HEK293 (cell line): ENCODE data around the gene FXYD6.

Experiments
- CTCF ChIA-PET: fragments of 350-600 bp; formaldehyde crosslinking; extraction: SDS; loops from one replicate; lab custom pipeline; 2021; ENCODE audit warnings: antibody characterized with exemption; lab: Yijun Ruan, JAX
- POLR2A ChIA-PET: fragments of 300-600 bp; formaldehyde crosslinking; extraction: SDS; loops from one replicate; lab custom pipeline; 2020; ENCODE audit warnings: antibody characterized with exemption, inconsistent platforms; lab: Yijun Ruan, JAX
- H3K27ac ChIP-seq: fragments of 200-500 bp; sonication (Bioruptor generic); 2 replicates; pipeline ENCODE4 v1.5.1; 2014; ENCODE audit warnings: low read depth, low read length, control low read depth, inconsistent platforms; ENCODE audit errors: extremely low read depth
- H3K36me3 ChIP-seq, 2 experiments: fragments of 200-500 bp in 1 of 2; sonication (Bioruptor generic) in 1 of 2; 1 replicate in 1 of 2; 2 replicates in 1 of 2; pipeline ENCODE4 v1.5.1; 2014 to 2017; ENCODE audit warnings: inconsistent platforms in 2 of 2, low read length in 2 of 2; ENCODE audit not compliant: control insufficient read depth in 2 of 2, insufficient read depth in 1 of 2
- H3K4me1 ChIP-seq: fragments of 200-500 bp; sonication (Bioruptor generic); 2 replicates; pipeline ENCODE4 v1.5.1; 2014; ENCODE audit warnings: mild to moderate bottlenecking, low read length, inconsistent platforms; ENCODE audit not compliant: control insufficient read depth, insufficient read depth
- H3K4me3 ChIP-seq: 2 replicates; pipeline ENCODE4 v1.5.1; 2011; ENCODE audit warnings: low read depth, mild to moderate bottlenecking, control low read depth, low read length, moderate library complexity
- H3K9me3 ChIP-seq: fragments of 200-500 bp; sonication (Bioruptor generic); 2 replicates; pipeline ENCODE4 v1.5.1; 2014; ENCODE audit warnings: low read depth, low read length, inconsistent platforms; ENCODE audit not compliant: control insufficient read depth, insufficient read depth
- FEZF1 ChIP-seq: fragments of 450-650 bp; formaldehyde crosslinking; IDR thresholded peaks from 2 replicates; pipeline ENCODE4 v1.5.1; 2016; ENCODE audit warnings: missing biosample characterization, missing genetic modification characterization
- HOXA7 ChIP-seq: sonication (generic); formaldehyde crosslinking; IDR thresholded peaks from 2 replicates; pipeline ENCODE4 v1.8.1; 2022; ENCODE audit warnings: missing genetic modification reagents, borderline replicate concordance
- OSR2 ChIP-seq: fragments of 450-650 bp; formaldehyde crosslinking; IDR thresholded peaks from 2 replicates; pipeline ENCODE4 v1.5.1; 2016; ENCODE audit warnings: missing biosample characterization, missing genetic modification characterization
- TCF7L2 ChIP-seq: IDR thresholded peaks from 2 replicates; pipeline ENCODE4 v1.6.1; 2011; ENCODE audit warnings: low read depth, mild to moderate bottlenecking, inconsistent platforms, low read length, moderate library complexity, borderline replicate concordance
- ZNF112 ChIP-seq: fragments of 450-650 bp; formaldehyde crosslinking; IDR thresholded peaks from 2 replicates; pipeline ENCODE4 v1.5.0; 2017; ENCODE audit warnings: missing biosample characterization, missing genetic modification characterization
- ZNF132 ChIP-seq: fragments of 450-650 bp; formaldehyde crosslinking; IDR thresholded peaks from 2 replicates; pipeline ENCODE4 v1.5.1; 2017; ENCODE audit warnings: missing biosample characterization, missing genetic modification characterization, borderline replicate concordance
- ZNF133 ChIP-seq: fragments of 450-650 bp; formaldehyde crosslinking; IDR thresholded peaks from 2 replicates; pipeline ENCODE4 v1.5.1; 2016; ENCODE audit warnings: missing biosample characterization, missing genetic modification characterization
- ZNF2 ChIP-seq: fragments of 450-650 bp; formaldehyde crosslinking; IDR thresholded peaks from 2 replicates; pipeline ENCODE4 v1.5.1; 2016; ENCODE audit warnings: missing biosample characterization, missing genetic modification characterization
- ZNF221 ChIP-seq: fragments of 450-650 bp; formaldehyde crosslinking; IDR thresholded peaks from 2 replicates; pipeline ENCODE4 v1.5.1; 2017; ENCODE audit warnings: missing biosample characterization, missing genetic modification characterization, borderline replicate concordance
- ZNF266 ChIP-seq: fragments of 450-650 bp; formaldehyde crosslinking; IDR thresholded peaks from 2 replicates; pipeline ENCODE4 v1.5.1; 2016; ENCODE audit warnings: missing biosample characterization, missing genetic modification characterization, low read depth
- ZNF416 ChIP-seq: fragments of 450-650 bp; formaldehyde crosslinking; IDR thresholded peaks from 2 replicates; pipeline ENCODE4 v1.5.1; 2016; ENCODE audit warnings: missing biosample characterization, missing genetic modification characterization
- ZNF549 ChIP-seq: fragments of 450-650 bp; IDR thresholded peaks from 2 replicates; pipeline ENCODE4 v1.5.1; 2018; ENCODE audit warnings: missing biosample characterization, missing genetic modification characterization, mild to moderate bottlenecking, inconsistent platforms, moderate library complexity
- ZNF560 ChIP-seq: fragments of 450-650 bp; formaldehyde crosslinking; IDR thresholded peaks from 2 replicates; pipeline ENCODE4 v1.5.1; 2017; ENCODE audit warnings: missing biosample characterization, missing genetic modification characterization, borderline replicate concordance
- ZNF571 ChIP-seq: fragments of 450-650 bp; formaldehyde crosslinking; IDR thresholded peaks from 2 replicates; pipeline ENCODE4 v1.5.0; 2017; ENCODE audit warnings: missing biosample characterization, missing genetic modification characterization
- ZNF623 ChIP-seq: fragments of 450-650 bp; formaldehyde crosslinking; IDR thresholded peaks from 2 replicates; pipeline ENCODE4 v1.5.1; 2016; ENCODE audit warnings: missing biosample characterization, missing genetic modification characterization
- ZNF768 ChIP-seq: fragments of 450-650 bp; formaldehyde crosslinking; IDR thresholded peaks from 2 replicates; pipeline ENCODE4 v1.5.1; 2018; ENCODE audit warnings: missing biosample characterization, mild to moderate bottlenecking, missing genetic modification characterization
- ZSCAN16 ChIP-seq: fragments of 450-650 bp; formaldehyde crosslinking; IDR thresholded peaks from 2 replicates; pipeline ENCODE4 v1.5.1; 2016; ENCODE audit warnings: missing biosample characterization, missing genetic modification characterization
- TF ChIP-seq, protein P1 (sequence below): fragments of 450-650 bp; formaldehyde crosslinking; IDR thresholded peaks from 2 replicates; pipeline ENCODE4 v1.5.1; 2017; ENCODE audit warnings: missing biosample characterization, missing genetic modification characterization
- TF ChIP-seq, protein P2 (sequence below): fragments of 450-650 bp; formaldehyde crosslinking; IDR thresholded peaks from 2 replicates; pipeline ENCODE4 v1.5.1; 2016; ENCODE audit warnings: missing biosample characterization, missing genetic modification characterization
- TF ChIP-seq, protein P3 (sequence below): fragments of 450-650 bp; formaldehyde crosslinking; IDR thresholded peaks from 2 replicates; pipeline ENCODE4 v1.5.1; 2016; ENCODE audit warnings: missing biosample characterization, missing genetic modification characterization
- TF ChIP-seq, protein P4 (sequence below): fragments of 450-650 bp; formaldehyde crosslinking; conservative IDR thresholded peaks from 2 replicates; pipeline ENCODE4 v1.5.1; 2016; ENCODE audit warnings: low read depth, missing biosample characterization, missing genetic modification characterization

Gene FXYD6

DNA sequence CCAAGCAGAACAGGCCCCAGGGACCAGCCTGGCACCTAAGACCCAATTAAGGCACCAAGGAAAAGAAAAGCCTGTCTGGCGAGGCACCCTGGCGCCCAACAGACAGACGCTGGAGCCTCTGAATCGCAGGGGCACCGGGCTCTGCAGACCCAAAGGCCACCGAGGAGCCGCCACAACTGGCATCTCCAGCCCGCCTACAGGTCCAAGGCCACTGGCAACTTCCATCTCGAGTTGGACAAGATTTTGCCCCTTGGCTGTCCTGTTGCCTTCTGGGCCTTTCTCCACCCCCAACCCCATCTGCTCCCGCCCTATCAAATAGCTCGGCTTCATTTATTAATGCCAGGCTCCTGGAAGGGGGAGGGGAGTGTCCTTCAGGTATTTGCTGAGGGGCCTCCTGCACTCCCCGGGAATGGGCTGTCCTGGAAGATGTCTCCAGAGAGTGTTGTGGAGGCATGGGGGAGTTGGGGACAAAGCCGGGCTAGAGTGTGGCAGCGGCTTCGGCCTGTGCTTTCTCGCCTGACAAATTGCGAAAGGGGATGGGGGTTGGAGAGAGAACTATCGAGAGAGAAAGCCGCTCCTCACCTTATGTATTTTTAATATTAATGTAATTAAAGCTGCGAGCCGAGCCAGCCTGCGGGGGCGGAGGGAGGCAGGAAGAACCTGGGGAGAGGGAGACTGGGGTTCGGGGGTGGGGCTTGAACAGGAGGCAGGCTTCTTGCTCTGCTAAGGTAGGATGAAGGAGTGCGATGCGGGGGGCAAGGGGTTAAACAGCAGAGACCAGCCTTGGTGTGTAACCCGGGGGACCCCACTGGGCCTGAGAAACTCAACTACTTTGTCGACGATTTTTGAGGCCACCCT is 81.5 kb downstream of the FXYD6 start:
- Histone ChIP-seq H3K9me3 (no peaks in the 10 kb centered on the region), H3K4me1 (no peaks in the 10 kb centered on the region), H3K4me3 (no peak overlapping the region), H3K36me3 (no peaks in the 10 kb centered on the region), H3K27ac (no peak overlapping the region)
- TF ChIP-seq OSR2 (tag by site-specific recombination): no peak
- TF ChIP-seq ZNF221: no peak
- no peak for TF ChIP-seq TCF7L2
- no peak for TF ChIP-seq ZNF133 (tag by site-specific recombination)
- TF ChIP-seq ZNF2 (tag by site-specific recombination): no peak
- no peak for TF ChIP-seq ZNF571 (tag by site-specific recombination)
- TF ChIP-seq, protein P1, sequence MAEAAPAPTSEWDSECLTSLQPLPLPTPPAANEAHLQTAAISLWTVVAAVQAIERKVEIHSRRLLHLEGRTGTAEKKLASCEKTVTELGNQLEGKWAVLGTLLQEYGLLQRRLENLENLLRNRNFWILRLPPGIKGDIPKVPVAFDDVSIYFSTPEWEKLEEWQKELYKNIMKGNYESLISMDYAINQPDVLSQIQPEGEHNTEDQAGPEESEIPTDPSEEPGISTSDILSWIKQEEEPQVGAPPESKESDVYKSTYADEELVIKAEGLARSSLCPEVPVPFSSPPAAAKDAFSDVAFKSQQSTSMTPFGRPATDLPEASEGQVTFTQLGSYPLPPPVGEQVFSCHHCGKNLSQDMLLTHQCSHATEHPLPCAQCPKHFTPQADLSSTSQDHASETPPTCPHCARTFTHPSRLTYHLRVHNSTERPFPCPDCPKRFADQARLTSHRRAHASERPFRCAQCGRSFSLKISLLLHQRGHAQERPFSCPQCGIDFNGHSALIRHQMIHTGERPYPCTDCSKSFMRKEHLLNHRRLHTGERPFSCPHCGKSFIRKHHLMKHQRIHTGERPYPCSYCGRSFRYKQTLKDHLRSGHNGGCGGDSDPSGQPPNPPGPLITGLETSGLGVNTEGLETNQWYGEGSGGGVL (tag by site-specific recombination): no peak
- TF ChIP-seq, protein P2, sequence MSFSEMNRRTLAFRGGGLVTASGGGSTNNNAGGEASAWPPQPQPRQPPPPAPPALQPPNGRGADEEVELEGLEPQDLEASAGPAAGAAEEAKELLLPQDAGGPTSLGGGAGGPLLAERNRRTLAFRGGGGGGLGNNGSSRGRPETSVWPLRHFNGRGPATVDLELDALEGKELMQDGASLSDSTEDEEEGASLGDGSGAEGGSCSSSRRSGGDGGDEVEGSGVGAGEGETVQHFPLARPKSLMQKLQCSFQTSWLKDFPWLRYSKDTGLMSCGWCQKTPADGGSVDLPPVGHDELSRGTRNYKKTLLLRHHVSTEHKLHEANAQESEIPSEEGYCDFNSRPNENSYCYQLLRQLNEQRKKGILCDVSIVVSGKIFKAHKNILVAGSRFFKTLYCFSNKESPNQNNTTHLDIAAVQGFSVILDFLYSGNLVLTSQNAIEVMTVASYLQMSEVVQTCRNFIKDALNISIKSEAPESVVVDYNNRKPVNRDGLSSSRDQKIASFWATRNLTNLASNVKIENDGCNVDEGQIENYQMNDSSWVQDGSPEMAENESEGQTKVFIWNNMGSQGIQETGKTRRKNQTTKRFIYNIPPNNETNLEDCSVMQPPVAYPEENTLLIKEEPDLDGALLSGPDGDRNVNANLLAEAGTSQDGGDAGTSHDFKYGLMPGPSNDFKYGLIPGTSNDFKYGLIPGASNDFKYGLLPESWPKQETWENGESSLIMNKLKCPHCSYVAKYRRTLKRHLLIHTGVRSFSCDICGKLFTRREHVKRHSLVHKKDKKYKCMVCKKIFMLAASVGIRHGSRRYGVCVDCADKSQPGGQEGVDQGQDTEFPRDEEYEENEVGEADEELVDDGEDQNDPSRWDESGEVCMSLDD (tag by site-specific recombination): no peak
- POLR2A ChIA-PET: no interaction called here
- CTCF ChIA-PET: interaction anchor here (0.9 to 1.0 kb wide), 3 partner anchors 10 to 14 kb away, joined by 3 to 5 read pairs (median 4); no protein-coding TSS in a partner anchor

DNA sequence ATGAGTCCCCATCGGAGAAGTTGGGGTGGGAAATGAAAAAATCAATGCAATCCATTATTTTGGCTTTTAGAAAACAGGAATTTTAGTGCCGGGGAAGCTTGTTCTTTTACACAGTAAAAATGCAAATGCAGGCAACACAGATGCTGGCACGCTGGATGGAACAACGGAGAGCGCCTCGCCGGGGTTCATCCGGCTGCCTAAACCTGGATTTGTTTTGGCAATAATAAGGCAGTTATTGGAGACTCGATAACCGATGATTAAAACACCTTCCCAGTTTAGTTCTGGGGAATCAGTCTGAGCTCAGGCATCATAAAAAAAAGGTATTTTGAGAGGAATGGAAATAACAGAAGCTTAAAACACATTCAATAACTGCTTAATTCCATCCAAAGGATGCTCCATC is 82.3 kb downstream of the FXYD6 start:
- CTCF ChIA-PET: interaction anchor here (0.7 to 2.1 kb wide), 5 partner anchors 9 to 368 kb away, joined by 3 to 9 read pairs (median 4); no protein-coding TSS in a partner anchor
- POLR2A ChIA-PET: interaction anchor here (0.6 kb wide), 1 partner anchor 12 kb away, joined by 3 read pairs; no protein-coding TSS in a partner anchor
- no peak for TF ChIP-seq HOXA7 (CRISPR knock-in tag)
- no peak for TF ChIP-seq ZNF132 (tag by site-specific recombination)
- TF ChIP-seq, protein P3, sequence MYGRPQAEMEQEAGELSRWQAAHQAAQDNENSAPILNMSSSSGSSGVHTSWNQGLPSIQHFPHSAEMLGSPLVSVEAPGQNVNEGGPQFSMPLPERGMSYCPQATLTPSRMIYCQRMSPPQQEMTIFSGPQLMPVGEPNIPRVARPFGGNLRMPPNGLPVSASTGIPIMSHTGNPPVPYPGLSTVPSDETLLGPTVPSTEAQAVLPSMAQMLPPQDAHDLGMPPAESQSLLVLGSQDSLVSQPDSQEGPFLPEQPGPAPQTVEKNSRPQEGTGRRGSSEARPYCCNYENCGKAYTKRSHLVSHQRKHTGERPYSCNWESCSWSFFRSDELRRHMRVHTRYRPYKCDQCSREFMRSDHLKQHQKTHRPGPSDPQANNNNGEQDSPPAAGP (tag by site-specific recombination): no peak
- TF ChIP-seq ZNF623 (tag by site-specific recombination): no peak

DNA sequence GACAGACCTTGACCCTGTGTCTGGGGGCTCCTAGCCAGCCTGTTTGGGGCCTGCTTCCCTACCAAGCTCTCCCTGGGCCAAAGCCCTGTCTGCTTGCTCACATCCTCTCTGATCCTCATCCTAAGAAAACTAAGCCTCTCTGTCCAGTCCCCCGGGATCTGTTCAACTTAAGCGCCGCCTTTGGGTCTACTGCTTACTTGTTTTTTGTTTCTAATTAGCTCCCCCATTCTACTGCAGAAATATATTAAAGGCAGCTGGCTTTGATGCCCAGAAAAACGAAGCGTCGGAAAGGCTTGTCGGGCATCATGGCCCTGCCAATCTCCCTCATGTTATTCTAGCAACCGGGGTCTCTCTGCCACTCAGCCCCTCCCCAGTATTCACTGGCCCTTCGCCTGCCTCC is 82.9 kb downstream of the FXYD6 start:
- H3K4me1 ChIP-seq: no peaks in the 10 kb centered on the region
- ChIA-PET POLR2A (interaction anchor here (0.6 kb wide), 1 partner anchor 13 kb away, joined by 3 read pairs; no protein-coding TSS in a partner anchor), CTCF (interaction anchor here (0.6 to 2.1 kb wide), 4 partner anchors 14 to 367 kb away, joined by 3 to 9 read pairs (median 4); no protein-coding TSS in a partner anchor)
- H3K27ac ChIP-seq: no peak overlapping the region
- no peaks in the 10 kb centered on the region for H3K36me3 ChIP-seq
- no peak overlapping the region for H3K4me3 ChIP-seq
- H3K9me3 ChIP-seq: no peaks in the 10 kb centered on the region
- TF ChIP-seq ZNF266 (tag by site-specific recombination): no peak
- TF ChIP-seq ZNF549: no peak
- TF ChIP-seq ZNF112 (tag by site-specific recombination): no peak
- no peak for TF ChIP-seq ZNF560 (tag by site-specific recombination)
- no peak for TF ChIP-seq ZNF768 (tag by site-specific recombination)
- no peak for TF ChIP-seq ZNF416 (tag by site-specific recombination)
- no peak for TF ChIP-seq FEZF1 (tag by site-specific recombination)
- TF ChIP-seq, protein P4, sequence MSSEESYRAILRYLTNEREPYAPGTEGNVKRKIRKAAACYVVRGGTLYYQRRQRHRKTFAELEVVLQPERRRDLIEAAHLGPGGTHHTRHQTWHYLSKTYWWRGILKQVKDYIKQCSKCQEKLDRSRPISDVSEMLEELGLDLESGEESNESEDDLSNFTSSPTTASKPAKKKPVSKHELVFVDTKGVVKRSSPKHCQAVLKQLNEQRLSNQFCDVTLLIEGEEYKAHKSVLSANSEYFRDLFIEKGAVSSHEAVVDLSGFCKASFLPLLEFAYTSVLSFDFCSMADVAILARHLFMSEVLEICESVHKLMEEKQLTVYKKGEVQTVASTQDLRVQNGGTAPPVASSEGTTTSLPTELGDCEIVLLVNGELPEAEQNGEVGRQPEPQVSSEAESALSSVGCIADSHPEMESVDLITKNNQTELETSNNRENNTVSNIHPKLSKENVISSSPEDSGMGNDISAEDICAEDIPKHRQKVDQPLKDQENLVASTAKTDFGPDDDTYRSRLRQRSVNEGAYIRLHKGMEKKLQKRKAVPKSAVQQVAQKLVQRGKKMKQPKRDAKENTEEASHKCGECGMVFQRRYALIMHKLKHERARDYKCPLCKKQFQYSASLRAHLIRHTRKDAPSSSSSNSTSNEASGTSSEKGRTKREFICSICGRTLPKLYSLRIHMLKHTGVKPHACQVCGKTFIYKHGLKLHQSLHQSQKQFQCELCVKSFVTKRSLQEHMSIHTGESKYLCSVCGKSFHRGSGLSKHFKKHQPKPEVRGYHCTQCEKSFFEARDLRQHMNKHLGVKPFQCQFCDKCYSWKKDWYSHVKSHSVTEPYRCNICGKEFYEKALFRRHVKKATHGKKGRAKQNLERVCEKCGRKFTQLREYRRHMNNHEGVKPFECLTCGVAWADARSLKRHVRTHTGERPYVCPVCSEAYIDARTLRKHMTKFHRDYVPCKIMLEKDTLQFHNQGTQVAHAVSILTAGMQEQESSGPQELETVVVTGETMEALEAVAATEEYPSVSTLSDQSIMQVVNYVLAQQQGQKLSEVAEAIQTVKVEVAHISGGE (tag by site-specific recombination): no peak
- TF ChIP-seq HOXA7 (CRISPR knock-in tag): no peak
- TF ChIP-seq ZSCAN16 (tag by site-specific recombination): no peak

More for the DNA sequence above, 82.3 kb downstream of the FXYD6 start:
- no peaks in the 10 kb centered on the region for H3K4me1 ChIP-seq
- H3K4me3 ChIP-seq: no peak overlapping the region
- no peaks in the 10 kb centered on the region for H3K36me3 ChIP-seq
- H3K27ac ChIP-seq: no peak overlapping the region
- H3K9me3 ChIP-seq: no peaks in the 10 kb centered on the region
